ENCODE results near the gene SIPA1L2.

Gene SIPA1L2

DNA sequence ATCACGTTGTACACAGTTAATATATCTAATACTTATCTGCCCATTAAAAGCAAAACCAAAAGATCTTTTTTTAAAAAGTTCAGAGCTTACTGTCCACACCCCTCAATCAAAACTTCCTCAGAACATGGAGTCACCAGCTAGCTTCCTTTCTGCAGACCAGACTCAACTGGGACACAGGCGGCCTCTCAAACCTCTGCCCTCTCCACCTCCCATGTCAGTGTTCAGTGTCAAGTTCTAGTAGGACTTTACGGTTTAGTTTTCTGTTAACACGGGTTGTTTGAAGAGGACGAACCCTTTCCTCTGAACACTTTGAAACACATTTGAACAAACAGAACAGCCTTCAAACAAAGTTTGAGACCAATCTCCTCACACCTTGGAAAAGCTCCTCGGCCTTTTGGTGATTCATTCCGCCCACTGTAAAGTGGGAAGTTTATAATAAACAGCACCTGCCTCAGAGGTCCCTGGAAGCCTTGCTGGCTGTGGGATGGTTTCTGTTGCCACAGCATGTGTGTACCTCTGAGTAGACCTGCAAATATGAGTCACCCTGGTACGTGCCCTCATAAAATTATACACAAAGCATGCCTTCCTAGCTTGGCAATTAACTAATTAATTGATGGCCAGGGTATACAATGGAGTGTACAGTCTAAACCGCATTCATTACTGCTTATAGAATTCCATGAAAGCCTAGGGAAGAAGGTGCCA lies 48.4 kb upstream of the SIPA1L2 start (continued):
- TF ChIP-seq PRDM2 (tag by site-specific recombination; IDR thresholded peaks at IDR 0.05; ENCODE audit: borderline replicate concordance), result no peak
- TF ChIP-seq ZFP69B (tag by site-specific recombination; IDR thresholded peaks at IDR 0.05), result 0 out of 2 replicates have a peak, but pooled peaks have one; percentile 19
- no peak for TF ChIP-seq ZNF248 (tag by site-specific recombination; IDR thresholded peaks at IDR 0.05)
- TF ChIP-seq ZNF610 (tag by site-specific recombination; IDR thresholded peaks at IDR 0.05; ENCODE audit: borderline replicate concordance), result no peak
- TF ChIP-seq KLF10 (tag by site-specific recombination; IDR thresholded peaks at IDR 0.05), result peak; percentile 82
- TF ChIP-seq YY2 (tag by site-specific recombination; IDR thresholded peaks at IDR 0.05), result no peak

- peaks cover 14% of the 10 kb centered on the region for H3K4me1 ChIP-seq (ENCODE audit: control insufficient read depth, insufficient read depth, low read length)
- H3K4me3 ChIP-seq (ENCODE audit: low read depth, low read length), result no peak overlapping the region
- H3K27ac ChIP-seq (ENCODE audit: extremely low read depth, low read depth, low read length), result no peak overlapping the region
- TF ChIP-seq SP2 (tag by site-specific recombination; IDR thresholded peaks at IDR 0.05), result no peak
- no peak for TF ChIP-seq OSR2 (tag by site-specific recombination; IDR thresholded peaks at IDR 0.05)
- no peak for TF ChIP-seq PRDM4 (tag by site-specific recombination; IDR thresholded peaks at IDR 0.05)
- TF ChIP-seq, protein P1, sequence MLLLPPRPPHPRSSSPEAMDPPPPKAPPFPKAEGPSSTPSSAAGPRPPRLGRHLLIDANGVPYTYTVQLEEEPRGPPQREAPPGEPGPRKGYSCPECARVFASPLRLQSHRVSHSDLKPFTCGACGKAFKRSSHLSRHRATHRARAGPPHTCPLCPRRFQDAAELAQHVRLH (tag by site-specific recombination; IDR thresholded peaks at IDR 0.05), result no peak
- TF ChIP-seq ZNF555 (tag by site-specific recombination; conservative IDR thresholded peaks at IDR 0.05), result no peak
- TF ChIP-seq, protein P2, sequence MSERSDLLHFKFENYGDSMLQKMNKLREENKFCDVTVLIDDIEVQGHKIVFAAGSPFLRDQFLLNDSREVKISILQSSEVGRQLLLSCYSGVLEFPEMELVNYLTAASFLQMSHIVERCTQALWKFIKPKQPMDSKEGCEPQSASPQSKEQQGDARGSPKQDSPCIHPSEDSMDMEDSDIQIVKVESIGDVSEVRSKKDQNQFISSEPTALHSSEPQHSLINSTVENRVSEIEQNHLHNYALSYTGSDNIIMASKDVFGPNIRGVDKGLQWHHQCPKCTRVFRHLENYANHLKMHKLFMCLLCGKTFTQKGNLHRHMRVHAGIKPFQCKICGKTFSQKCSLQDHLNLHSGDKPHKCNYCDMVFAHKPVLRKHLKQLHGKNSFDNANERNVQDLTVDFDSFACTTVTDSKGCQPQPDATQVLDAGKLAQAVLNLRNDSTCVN (tag by site-specific recombination; optimal IDR thresholded peaks at IDR 0.05), result no peak
- TF ChIP-seq ZNF623 (tag by site-specific recombination; IDR thresholded peaks at IDR 0.05), result no peak
- TF ChIP-seq, protein P3, sequence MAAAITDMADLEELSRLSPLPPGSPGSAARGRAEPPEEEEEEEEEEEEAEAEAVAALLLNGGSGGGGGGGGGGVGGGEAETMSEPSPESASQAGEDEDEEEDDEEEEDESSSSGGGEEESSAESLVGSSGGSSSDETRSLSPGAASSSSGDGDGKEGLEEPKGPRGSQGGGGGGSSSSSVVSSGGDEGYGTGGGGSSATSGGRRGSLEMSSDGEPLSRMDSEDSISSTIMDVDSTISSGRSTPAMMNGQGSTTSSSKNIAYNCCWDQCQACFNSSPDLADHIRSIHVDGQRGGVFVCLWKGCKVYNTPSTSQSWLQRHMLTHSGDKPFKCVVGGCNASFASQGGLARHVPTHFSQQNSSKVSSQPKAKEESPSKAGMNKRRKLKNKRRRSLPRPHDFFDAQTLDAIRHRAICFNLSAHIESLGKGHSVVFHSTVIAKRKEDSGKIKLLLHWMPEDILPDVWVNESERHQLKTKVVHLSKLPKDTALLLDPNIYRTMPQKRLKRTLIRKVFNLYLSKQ (tag by site-specific recombination; IDR thresholded peaks at IDR 0.05; ENCODE audit: borderline replicate concordance), result no peak
- no peak for TF ChIP-seq ZNF214 (tag by site-specific recombination; IDR thresholded peaks at IDR 0.05; ENCODE audit: borderline replicate concordance)
- no peak for TF ChIP-seq ZNF404 (tag by site-specific recombination; IDR thresholded peaks at IDR 0.05)
- no peaks in the 10 kb centered on the region for H3K36me3 ChIP-seq (ENCODE audit: control insufficient read depth in 2 of 2, insufficient read depth in 1 of 2, low read length in 2 of 2)
- no peaks in the 10 kb centered on the region for H3K9me3 ChIP-seq (ENCODE audit: control insufficient read depth, insufficient read depth, low read depth, low read length)
- CTCF ChIA-PET, result interaction anchor here (1.0 kb wide), 1 partner anchor 19 kb away, joined by 3 read pairs; no protein-coding TSS in a partner anchor
- POLR2A ChIA-PET, result no interaction called here
Measured at GRCh38 chr1:232676307-232676706, 46.4 kb upstream of the SIPA1L2 start.

All from HEK293 (cell line).